Aorta (tissue), 5 donors: Measurements from ENCODE around the gene SYP. TPM values are rescaled to one million over a fixed set of nuclear protein-coding genes. Genes with fewer than 3 reads are reported as not detected.
A peak's percentile ranks its signal among the peaks of the same experiment; 100 is the strongest.

Experiments
- ATAC-seq: fragments of 200-7000 bp; cut with Tn5 transposase; one replicate; pipeline ENCODE4 v1.9.1; 2022; ENCODE audit warnings: moderate library complexity; ENCODE audit not compliant: low FRiP score
- DNase-seq, 2 donors: peaks; one replicate each; pipeline ENCODE4 v3.0.0-alpha.2; 2020
- H3K27ac ChIP-seq, 2 donors: one replicate each; pipeline ENCODE4 v1.5.1; 2013; ENCODE audit warnings: low read length in 2 of 2, mild to moderate bottlenecking in 2 of 2, moderate library complexity in 2 of 2, control low read depth in 1 of 2, inconsistent platforms in 1 of 2, low read depth in 1 of 2
- H3K27me3 ChIP-seq, 2 donors: one replicate each; pipeline ENCODE4 v1.6.1; 2013; ENCODE audit warnings: control low read depth in 1 of 2, low read length in 1 of 2, mild to moderate bottlenecking in 1 of 2, moderate library complexity in 1 of 2; ENCODE audit not compliant: insufficient read depth in 2 of 2, control insufficient read depth in 1 of 2
- H3K36me3 ChIP-seq, 2 donors: one replicate each; pipeline ENCODE4 v1.6.1; 2013; ENCODE audit warnings: control low read depth in 1 of 2, low read length in 1 of 2, mild to moderate bottlenecking in 1 of 2; ENCODE audit not compliant: insufficient read depth in 2 of 2, control insufficient read depth in 1 of 2
- H3K4me1 ChIP-seq, 2 donors: one replicate each; pipeline ENCODE4 v1.6.1; 2013; ENCODE audit warnings: low read length in 2 of 2, control low read depth in 1 of 2, mild to moderate bottlenecking in 1 of 2, moderate library complexity in 1 of 2; ENCODE audit not compliant: insufficient read depth in 2 of 2, control insufficient read depth in 1 of 2
- H3K4me3 ChIP-seq, 2 donors: one replicate each; pipeline ENCODE4 v1.5.1; 2013; ENCODE audit warnings: low read length in 2 of 2, control low read depth in 1 of 2, mild to moderate bottlenecking in 1 of 2
- H3K9me3 ChIP-seq: one replicate; pipeline ENCODE4 v1.6.1; 2013; ENCODE audit warnings: mild to moderate bottlenecking, low read length; ENCODE audit not compliant: control insufficient read depth
- WGBS, 2 donors: extraction: QIAGEN DNeasy Blood & Tissue Kit; methylation state at CpG; one replicate each; pipeline ENCODE4 v1.1.7; 2013; 5-methylcytosine and 5-hydroxymethylcytosine counted together
- intact Hi-C, 2 donors: fragments of 100-400 bp; cut with DNase I; formaldehyde crosslinking; loops; one replicate each; pipeline versions ENCODE4 v1.14.2 to v1.15.0; 2022
- polyA plus RNA-seq, 2 donors: library from polyadenylated mRNA; stranded (reverse); fragments of 200-250 nt; gene quantifications; one replicate each; pipeline ENCODE4 v1.2.3, GENCODE V29; 2013
- total RNA-seq, 2 donors: library from RNA; stranded (reverse); fragmentation: NEBNext Ultra II Directional; extraction: Animal tissue kit (Norgen Biotek cat#: 25700); gene quantifications; one replicate each; pipeline ENCODE4 v1.2.1, GENCODE V29; 2021
- donor health status: healthy with polysubstance abuse.
- donor health status: Bipolar disorder and iron deficiency.
- donor health status: DM: no; HTN: no; CAD: no.
- donor health status: DM: no; HTN: no; CAD: no.
- donor health status: DM: yes; HTN: yes; CAD: no.

The SYP gene
- total and polyA plus RNA-seq, 4 donors = 2.4 to 5.3 (median 3.7) TPM

GRCh38 chrX:49203536-49203935 is 3.5 kb upstream of the SYP start:
- H3K27me3 ChIP-seq = no peaks in the 10 kb centered on the region
- DNase-seq (no peak), ATAC-seq (no peak)
- H3K9me3 ChIP-seq = no peaks in the 10 kb centered on the region
- H3K27ac ChIP-seq = no peak overlapping the region
- H3K4me1 ChIP-seq = no peaks in the 10 kb centered on the region
- no peaks in the 10 kb centered on the region for H3K36me3 ChIP-seq
- intact Hi-C loops = loop anchor here in 1 of 2 donors (5.0 kb wide), 1 partner anchor 34 kb away; the partner anchor contains the start of gene CCDC22
- 59 to 75% methylated on average over 3 of the region's 3 CpGs for WGBS, 2 donors
- H3K4me3 ChIP-seq = no peak overlapping the region

- no peak for ATAC-seq
- Histone ChIP-seq H3K4me1 (no peaks in the 10 kb centered on the region), H3K4me3 (no peak overlapping the region), H3K9me3 (no peaks in the 10 kb centered on the region), H3K27me3 (no peaks in the 10 kb centered on the region), H3K27ac (no peak overlapping the region), H3K36me3 (no peaks in the 10 kb centered on the region)
- no peak for DNase-seq
- WGBS, 2 donors = 80 to 93% methylated on average over 2 of the region's 2 CpGs
- intact Hi-C loops = loop anchor here in 1 of 2 donors (5.0 kb wide), 1 partner anchor 35 kb away; the partner anchor contains the start of gene CCDC22
These were observed 2.0 kb upstream of the SYP start for GRCh38 chrX:49202022-49202421.

GRCh38 chrX:49199315-49199595 is 738 bp downstream of the SYP start:
- ATAC-seq (no peak), DNase-seq (no peak)
- no peaks in the 10 kb centered on the region for H3K36me3 ChIP-seq
- H3K9me3 ChIP-seq = no peaks in the 10 kb centered on the region
- no peaks in the 10 kb centered on the region for H3K27me3 ChIP-seq
- H3K4me1 ChIP-seq = no peaks in the 10 kb centered on the region
- H3K4me3 ChIP-seq = no peak overlapping the region
- WGBS, 2 donors = 22 to 47% methylated on average over 11 of the region's 11 CpGs
- no peak overlapping the region for H3K27ac ChIP-seq
- intact Hi-C loops = no loop called here

- WGBS, 2 donors = 19 to 46% methylated on average over 12 of the region's 12 CpGs
- H3K9me3 ChIP-seq = no peaks in the 10 kb centered on the region
- no peaks in the 10 kb centered on the region for H3K4me1 ChIP-seq
- H3K36me3 ChIP-seq = no peaks in the 10 kb centered on the region
- intact Hi-C loops = no loop called here
- ATAC-seq (no peak), DNase-seq (no peak)
- no peak overlapping the region for H3K27ac ChIP-seq
- no peaks in the 10 kb centered on the region for H3K27me3 ChIP-seq
- H3K4me3 ChIP-seq = no peak overlapping the region
These were observed 1.3 kb downstream of the SYP start for GRCh38 chrX:49198540-49199314.

- intact Hi-C loops = no loop called here
- peak in 1 of 2 donors; percentile 68 for DNase-seq
- H3K4me3 ChIP-seq = no peak overlapping the region
These were observed 2.4 kb downstream of the SYP start for GRCh38 chrX:49197543-49198087.

GRCh38 chrX:49193542-49193964 is 6.4 kb downstream of the SYP start:
- intact Hi-C loops = loop anchor here in 1 of 2 donors (5.0 kb wide), 1 partner anchor 79 kb away; no protein-coding TSS in a partner anchor
- Histone ChIP-seq H3K27me3 (no peaks in the 10 kb centered on the region), H3K4me3 (no peak overlapping the region), H3K36me3 (no peaks in the 10 kb centered on the region), H3K9me3 (no peaks in the 10 kb centered on the region), H3K27ac (no peak overlapping the region), H3K4me1 (no peaks in the 10 kb centered on the region)
- DNase-seq = no peak
- WGBS, 2 donors = 63 to 78% methylated on average over 2 of the region's 2 CpGs
- ATAC-seq = no peak

More at GRCh38 chrX:49197543-49198087, 2.4 kb downstream of the SYP start:
- no peak for ATAC-seq
- Histone ChIP-seq H3K9me3 (no peaks in the 10 kb centered on the region), H3K36me3 (no peaks in the 10 kb centered on the region), H3K4me1 (no peaks in the 10 kb centered on the region), H3K27ac (no peak overlapping the region), H3K27me3 (no peaks in the 10 kb centered on the region)
- WGBS, 2 donors = 73 to 79% methylated on average over 13 of the region's 13 CpGs

GRCh38 chrX:49192722-49193328 is 7.2 kb downstream of the SYP start:
- no peak overlapping the region for H3K4me3 ChIP-seq
- no peaks in the 10 kb centered on the region for H3K4me1 ChIP-seq
- 64 to 66% methylated on average over 10 of the region's 10 CpGs for WGBS, 2 donors
- no peaks in the 10 kb centered on the region for H3K9me3 ChIP-seq
- intact Hi-C loops = loop anchor here in 1 of 2 donors (5.0 kb wide), 1 partner anchor 79 kb away; no protein-coding TSS in a partner anchor
- DNase-seq = no peak
- ATAC-seq = no peak
- H3K36me3 ChIP-seq = no peaks in the 10 kb centered on the region
- no peak overlapping the region for H3K27ac ChIP-seq
- H3K27me3 ChIP-seq = no peaks in the 10 kb centered on the region

GRCh38 chrX:49191574-49192011 is 8.4 kb downstream of the SYP start:
- 1 to 48% methylated on average over 34 of the region's 34 CpGs for WGBS, 2 donors
- no peaks in the 10 kb centered on the region for H3K27me3 ChIP-seq
- H3K4me3 ChIP-seq = peak overlapping the region; percentile 37 to 72
- intact Hi-C loops = loop anchor here in 1 of 2 donors (5.0 kb wide), 1 partner anchor 81 kb away; no protein-coding TSS in a partner anchor
- ATAC-seq (no peak), DNase-seq (no peak)
- H3K27ac ChIP-seq = peak overlapping the region in 1 of 2 donors; percentile 80
- H3K36me3 ChIP-seq = no peaks in the 10 kb centered on the region
- no peaks in the 10 kb centered on the region for H3K9me3 ChIP-seq
- H3K4me1 ChIP-seq = no peaks in the 10 kb centered on the region
